ENCODE results near the gene LRRC61. TPM values are rescaled to one million over a fixed set of nuclear protein-coding genes. Genes with fewer than 3 reads are reported as not detected.

LRRC61 gene
- total and polyA plus RNA-seq, 2 experiments from 2014 or later: 34.7 to 75.2 TPM

GRCh38 chr7:150345012-150345411, 21.9 kb downstream of the LRRC61 start (continued):
- TF ChIP-seq CREB1 (CRISPR knock-in tag; IDR thresholded peaks at IDR 0.05; ENCODE audit: low read depth) (no peak), EZH2 (IDR thresholded peaks at IDR 0.05; ENCODE audit: low read depth, unreplicated experiment) (no peak), ZNF114 (CRISPR knock-in tag; IDR thresholded peaks at IDR 0.05) (no peak), REST (IDR thresholded peaks at IDR 0.05; ENCODE audit: unreplicated experiment) (no peak), JUNB (IDR thresholded peaks at IDR 0.05; ENCODE audit: unreplicated experiment) (no peak)
- TF ChIP-seq, protein P1, sequence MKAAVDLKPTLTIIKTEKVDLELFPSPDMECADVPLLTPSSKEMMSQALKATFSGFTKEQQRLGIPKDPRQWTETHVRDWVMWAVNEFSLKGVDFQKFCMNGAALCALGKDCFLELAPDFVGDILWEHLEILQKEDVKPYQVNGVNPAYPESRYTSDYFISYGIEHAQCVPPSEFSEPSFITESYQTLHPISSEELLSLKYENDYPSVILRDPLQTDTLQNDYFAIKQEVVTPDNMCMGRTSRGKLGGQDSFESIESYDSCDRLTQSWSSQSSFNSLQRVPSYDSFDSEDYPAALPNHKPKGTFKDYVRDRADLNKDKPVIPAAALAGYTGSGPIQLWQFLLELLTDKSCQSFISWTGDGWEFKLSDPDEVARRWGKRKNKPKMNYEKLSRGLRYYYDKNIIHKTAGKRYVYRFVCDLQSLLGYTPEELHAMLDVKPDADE (IDR thresholded peaks at IDR 0.05): no peak

GRCh38 chr7:150346922-150347321, 23.8 kb downstream of the LRRC61 start:
- H3K4me3 Mint-ChIP-seq: no peak overlapping the region
- no peak overlapping the region for H2AFZ ChIP-seq
- no peaks in the 10 kb centered on the region for H4K20me1 ChIP-seq (replicated peaks; ENCODE audit: insufficient read depth)
- no peak overlapping the region for H3K27ac Mint-ChIP-seq
- ATAC-seq: no peak
- no peaks in the 10 kb centered on the region for H3K9me2 ChIP-seq (ENCODE audit: insufficient read depth)
- DNase-seq (ENCODE audit: low spot score): no peak
- 0 out of 2 replicates have a peak, but pooled peaks cover 2% of the 10 kb centered on the region for H3F3A ChIP-seq (replicated peaks; ENCODE audit: low read depth)
- H3K79me2 ChIP-seq (replicated peaks; ENCODE audit: insufficient read depth): peaks cover 5% of the 10 kb centered on the region
- no peak overlapping the region for H3K4me2 ChIP-seq
- peaks cover 15% of the 10 kb centered on the region for H3K4me1 ChIP-seq (ENCODE audit: insufficient read depth)
- H3K4me1 Mint-ChIP-seq: peaks cover 17% of the 10 kb centered on the region
- H3K27ac ChIP-seq (ENCODE audit: low read depth): no peak overlapping the region
- peaks cover 29% of the 10 kb centered on the region for H3K9me3 Mint-ChIP-seq
- H3K36me3 ChIP-seq (ENCODE audit: insufficient read depth): no peaks in the 10 kb centered on the region
- peaks cover 26% of the 10 kb centered on the region for H3K27me3 ChIP-seq (ENCODE audit: insufficient read depth)
- H3K36me3 Mint-ChIP-seq (ENCODE audit: low read depth): peaks cover 16% of the 10 kb centered on the region
- peaks cover 19% of the 10 kb centered on the region for H3K27me3 Mint-ChIP-seq (ENCODE audit: insufficient read depth, low read depth, poor library complexity)
- no peak overlapping the region for H3K4me3 ChIP-seq
- no peak for TF ChIP-seq ZNF331 (CRISPR knock-in tag; IDR thresholded peaks at IDR 0.05; ENCODE audit: low read depth)
- TF ChIP-seq NANOG (IDR thresholded peaks at IDR 0.05; ENCODE audit: borderline replicate concordance): no peak
- no peak for TF ChIP-seq ZNF114 (CRISPR knock-in tag; IDR thresholded peaks at IDR 0.05)
- TF ChIP-seq, protein P1 (IDR thresholded peaks at IDR 0.05): no peak
- no peak for TF ChIP-seq EZH2 (IDR thresholded peaks at IDR 0.05; ENCODE audit: low read depth, unreplicated experiment)
- no peak for TF ChIP-seq JUNB (IDR thresholded peaks at IDR 0.05; ENCODE audit: unreplicated experiment)
- TF ChIP-seq, protein P2, sequence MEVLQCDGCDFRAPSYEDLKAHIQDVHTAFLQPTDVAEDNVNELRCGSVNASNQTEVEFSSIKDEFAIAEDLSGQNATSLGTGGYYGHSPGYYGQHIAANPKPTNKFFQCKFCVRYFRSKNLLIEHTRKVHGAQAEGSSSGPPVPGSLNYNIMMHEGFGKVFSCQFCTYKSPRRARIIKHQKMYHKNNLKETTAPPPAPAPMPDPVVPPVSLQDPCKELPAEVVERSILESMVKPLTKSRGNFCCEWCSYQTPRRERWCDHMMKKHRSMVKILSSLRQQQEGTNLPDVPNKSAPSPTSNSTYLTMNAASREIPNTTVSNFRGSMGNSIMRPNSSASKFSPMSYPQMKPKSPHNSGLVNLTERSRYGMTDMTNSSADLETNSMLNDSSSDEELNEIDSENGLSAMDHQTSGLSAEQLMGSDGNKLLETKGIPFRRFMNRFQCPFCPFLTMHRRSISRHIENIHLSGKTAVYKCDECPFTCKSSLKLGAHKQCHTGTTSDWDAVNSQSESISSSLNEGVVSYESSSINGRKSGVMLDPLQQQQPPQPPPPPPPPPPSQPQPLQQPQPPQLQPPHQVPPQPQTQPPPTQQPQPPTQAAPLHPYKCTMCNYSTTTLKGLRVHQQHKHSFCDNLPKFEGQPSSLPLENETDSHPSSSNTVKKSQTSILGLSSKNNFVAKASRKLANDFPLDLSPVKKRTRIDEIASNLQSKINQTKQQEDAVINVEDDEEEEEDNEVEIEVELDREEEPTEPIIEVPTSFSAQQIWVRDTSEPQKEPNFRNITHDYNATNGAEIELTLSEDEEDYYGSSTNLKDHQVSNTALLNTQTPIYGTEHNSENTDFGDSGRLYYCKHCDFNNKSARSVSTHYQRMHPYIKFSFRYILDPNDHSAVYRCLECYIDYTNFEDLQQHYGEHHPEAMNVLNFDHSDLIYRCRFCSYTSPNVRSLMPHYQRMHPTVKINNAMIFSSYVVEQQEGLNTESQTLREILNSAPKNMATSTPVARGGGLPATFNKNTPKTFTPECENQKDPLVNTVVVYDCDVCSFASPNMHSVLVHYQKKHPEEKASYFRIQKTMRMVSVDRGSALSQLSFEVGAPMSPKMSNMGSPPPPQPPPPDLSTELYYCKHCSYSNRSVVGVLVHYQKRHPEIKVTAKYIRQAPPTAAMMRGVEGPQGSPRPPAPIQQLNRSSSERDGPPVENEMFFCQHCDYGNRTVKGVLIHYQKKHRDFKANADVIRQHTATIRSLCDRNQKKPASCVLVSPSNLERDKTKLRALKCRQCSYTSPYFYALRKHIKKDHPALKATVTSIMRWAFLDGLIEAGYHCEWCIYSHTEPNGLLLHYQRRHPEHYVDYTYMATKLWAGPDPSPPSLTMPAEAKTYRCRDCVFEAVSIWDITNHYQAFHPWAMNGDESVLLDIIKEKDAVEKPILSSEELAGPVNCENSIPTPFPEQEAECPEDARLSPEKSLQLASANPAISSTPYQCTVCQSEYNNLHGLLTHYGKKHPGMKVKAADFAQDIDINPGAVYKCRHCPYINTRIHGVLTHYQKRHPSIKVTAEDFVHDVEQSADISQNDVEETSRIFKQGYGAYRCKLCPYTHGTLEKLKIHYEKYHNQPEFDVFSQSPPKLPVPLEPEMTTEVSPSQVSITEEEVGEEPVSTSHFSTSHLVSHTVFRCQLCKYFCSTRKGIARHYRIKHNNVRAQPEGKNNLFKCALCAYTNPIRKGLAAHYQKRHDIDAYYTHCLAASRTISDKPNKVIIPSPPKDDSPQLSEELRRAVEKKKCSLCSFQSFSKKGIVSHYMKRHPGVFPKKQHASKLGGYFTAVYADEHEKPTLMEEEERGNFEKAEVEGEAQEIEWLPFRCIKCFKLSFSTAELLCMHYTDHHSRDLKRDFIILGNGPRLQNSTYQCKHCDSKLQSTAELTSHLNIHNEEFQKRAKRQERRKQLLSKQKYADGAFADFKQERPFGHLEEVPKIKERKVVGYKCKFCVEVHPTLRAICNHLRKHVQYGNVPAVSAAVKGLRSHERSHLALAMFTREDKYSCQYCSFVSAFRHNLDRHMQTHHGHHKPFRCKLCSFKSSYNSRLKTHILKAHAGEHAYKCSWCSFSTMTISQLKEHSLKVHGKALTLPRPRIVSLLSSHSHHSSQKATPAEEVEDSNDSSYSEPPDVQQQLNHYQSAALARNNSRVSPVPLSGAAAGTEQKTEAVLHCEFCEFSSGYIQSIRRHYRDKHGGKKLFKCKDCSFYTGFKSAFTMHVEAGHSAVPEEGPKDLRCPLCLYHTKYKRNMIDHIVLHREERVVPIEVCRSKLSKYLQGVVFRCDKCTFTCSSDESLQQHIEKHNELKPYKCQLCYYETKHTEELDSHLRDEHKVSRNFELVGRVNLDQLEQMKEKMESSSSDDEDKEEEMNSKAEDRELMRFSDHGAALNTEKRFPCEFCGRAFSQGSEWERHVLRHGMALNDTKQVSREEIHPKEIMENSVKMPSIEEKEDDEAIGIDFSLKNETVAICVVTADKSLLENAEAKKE (CRISPR knock-in tag; IDR thresholded peaks at IDR 0.05): no peak
